Measurements from ENCODE around the gene RHEBL1.

Gene RHEBL1

DNA sequence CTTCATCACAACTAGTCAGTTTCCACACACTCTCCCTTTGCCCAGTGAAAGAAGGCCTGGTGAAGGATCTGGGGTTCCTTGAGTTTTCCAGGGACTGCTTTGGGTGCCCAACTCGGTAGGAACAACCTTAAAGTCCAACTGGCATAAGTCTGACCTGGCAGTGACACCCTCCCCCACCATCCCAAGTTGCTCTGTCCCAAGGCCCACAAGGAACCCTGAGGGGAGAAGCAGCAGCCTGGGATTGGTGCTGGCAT lies 10.8 kb downstream of the RHEBL1 start:
- Histone ChIP-seq H3K9ac (ENCODE audit: low read length) (peak overlapping the region; percentile 97), H3K4ac (ENCODE audit: low read depth, low read length) (no peak overlapping the region), H3K27me3 (ENCODE audit: insufficient read depth, low read length, poor library complexity) (no peaks in the 10 kb centered on the region), H3K36me3 (ENCODE audit: control insufficient read depth, insufficient read depth, low read length) (peaks cover 3% of the 10 kb centered on the region), H3K18ac (ENCODE audit: low read length) (no peak overlapping the region), H2BK5ac (ENCODE audit: low read length) (no peak overlapping the region), H3K79me1 (ENCODE audit: low read length) (peaks cover 22% of the 10 kb centered on the region), H3K4me2 (ENCODE audit: low read length) (peak overlapping the region; percentile 97), H3K4me3 (ENCODE audit: low read length) (peak overlapping the region; percentile 55), H2AK5ac (ENCODE audit: low read length) (no peak overlapping the region), H4K5ac (ENCODE audit: low read length) (no peak overlapping the region), H3K56ac (ENCODE audit: low read length) (peak overlapping the region; percentile 91), H3K27ac (ENCODE audit: low read depth, low read length) (no peak overlapping the region), H2BK120ac (ENCODE audit: low read depth, low read length) (no peak overlapping the region), H4K8ac (ENCODE audit: low read depth, low read length) (no peak overlapping the region), H3K4me1 (ENCODE audit: control insufficient read depth, low read depth, low read length) (peaks cover 10% of the 10 kb centered on the region), H2BK15ac (replicated peaks; ENCODE audit: low read depth) (no peak overlapping the region), H3K23ac (ENCODE audit: low read length) (peak overlapping the region; percentile 68), H3K79me2 (ENCODE audit: control insufficient read depth, insufficient read depth, low read length) (peaks cover 64% of the 10 kb centered on the region)
- no peak for DNase-seq
- WGBS (ENCODE audit: extremely low coverage, insufficient coverage, low lambda C conversion rate): no CpG with 5 or more reads among the region's 1 CpG

GRCh38 chr12:49058366-49059044 lies 11.3 kb downstream of the RHEBL1 start:
- H3K27ac ChIP-seq (ENCODE audit: low read depth, low read length): no peak overlapping the region
- H3K36me3 ChIP-seq (ENCODE audit: control insufficient read depth, insufficient read depth, low read length): peaks cover 6% of the 10 kb centered on the region
- no peak overlapping the region for H3K18ac ChIP-seq (ENCODE audit: low read length)
- H3K56ac ChIP-seq (ENCODE audit: low read length): peak overlapping the region; percentile 91
- no peak for DNase-seq
- peaks cover 10% of the 10 kb centered on the region for H3K4me1 ChIP-seq (ENCODE audit: control insufficient read depth, low read depth, low read length)
- no CpG with 5 or more reads among the region's 5 CpGs for WGBS (ENCODE audit: extremely low coverage, insufficient coverage, low lambda C conversion rate)
- H3K79me1 ChIP-seq (ENCODE audit: low read length): peaks cover 24% of the 10 kb centered on the region
- H3K79me2 ChIP-seq (ENCODE audit: control insufficient read depth, insufficient read depth, low read length): peaks cover 65% of the 10 kb centered on the region
- H2AK5ac ChIP-seq (ENCODE audit: low read length): no peak overlapping the region
- H3K23ac ChIP-seq (ENCODE audit: low read length): no peak overlapping the region
- H3K4ac ChIP-seq (ENCODE audit: low read depth, low read length): no peak overlapping the region
- H4K5ac ChIP-seq (ENCODE audit: low read length): no peak overlapping the region
- H4K8ac ChIP-seq (ENCODE audit: low read depth, low read length): no peak overlapping the region
- H2BK15ac ChIP-seq (replicated peaks; ENCODE audit: low read depth): no peak overlapping the region
- no peaks in the 10 kb centered on the region for H3K27me3 ChIP-seq (ENCODE audit: insufficient read depth, low read length, poor library complexity)
- H2BK120ac ChIP-seq (ENCODE audit: low read depth, low read length): no peak overlapping the region
- no peak overlapping the region for H2BK5ac ChIP-seq (ENCODE audit: low read length)
- peak overlapping the region; percentile 97 for H3K4me2 ChIP-seq (ENCODE audit: low read length)
- H3K4me3 ChIP-seq (ENCODE audit: low read length): peak overlapping the region; percentile 55
- H3K9ac ChIP-seq (ENCODE audit: low read length): peak overlapping the region; percentile 97

DNA sequence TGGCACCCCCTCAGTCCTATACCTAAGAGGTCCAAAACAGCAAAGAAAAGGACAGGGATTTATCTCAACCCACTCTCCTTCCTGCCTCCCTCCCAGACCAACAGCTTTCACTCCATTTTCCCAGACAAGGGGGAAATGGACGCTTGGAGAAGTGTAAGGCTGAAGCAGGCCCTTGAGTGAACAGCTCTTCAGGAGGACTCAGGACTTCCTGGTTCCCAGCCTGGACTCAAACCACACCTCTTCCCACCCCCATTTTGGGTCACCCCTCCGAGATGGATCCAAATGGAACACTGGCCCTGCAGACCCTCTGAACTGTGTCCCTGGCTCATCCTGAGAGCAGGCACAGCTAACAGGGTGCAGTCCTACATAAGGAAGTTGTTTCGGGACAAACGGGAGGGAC lies 11.9 kb downstream of the RHEBL1 start:
- H3K27ac ChIP-seq (ENCODE audit: low read depth, low read length): no peak overlapping the region
- no peak for DNase-seq
- H2BK120ac ChIP-seq (ENCODE audit: low read depth, low read length): no peak overlapping the region
- H2BK5ac ChIP-seq (ENCODE audit: low read length): no peak overlapping the region
- peaks cover 68% of the 10 kb centered on the region for H3K79me2 ChIP-seq (ENCODE audit: control insufficient read depth, insufficient read depth, low read length)
- H3K4me2 ChIP-seq (ENCODE audit: low read length): peak overlapping the region; percentile 97
- H3K18ac ChIP-seq (ENCODE audit: low read length): no peak overlapping the region
- peak overlapping the region; percentile 68 for H3K56ac ChIP-seq (ENCODE audit: low read length)
- H3K4me3 ChIP-seq (ENCODE audit: low read length): peak overlapping the region; percentile 17
- H4K5ac ChIP-seq (ENCODE audit: low read length): no peak overlapping the region
- H4K8ac ChIP-seq (ENCODE audit: low read depth, low read length): no peak overlapping the region
- peak overlapping the region; percentile 97 for H3K9ac ChIP-seq (ENCODE audit: low read length)
- peaks cover 11% of the 10 kb centered on the region for H3K36me3 ChIP-seq (ENCODE audit: control insufficient read depth, insufficient read depth, low read length)
- no peak overlapping the region for H3K4ac ChIP-seq (ENCODE audit: low read depth, low read length)
- H2BK15ac ChIP-seq (replicated peaks; ENCODE audit: low read depth): no peak overlapping the region
- H3K23ac ChIP-seq (ENCODE audit: low read length): no peak overlapping the region
- no CpG with 5 or more reads among the region's 4 CpGs for WGBS (ENCODE audit: extremely low coverage, insufficient coverage, low lambda C conversion rate)
- peaks cover 10% of the 10 kb centered on the region for H3K4me1 ChIP-seq (ENCODE audit: control insufficient read depth, low read depth, low read length)
- H3K79me1 ChIP-seq (ENCODE audit: low read length): peaks cover 30% of the 10 kb centered on the region
- no peak overlapping the region for H2AK5ac ChIP-seq (ENCODE audit: low read length)
- H3K27me3 ChIP-seq (ENCODE audit: insufficient read depth, low read length, poor library complexity): no peaks in the 10 kb centered on the region

DNA sequence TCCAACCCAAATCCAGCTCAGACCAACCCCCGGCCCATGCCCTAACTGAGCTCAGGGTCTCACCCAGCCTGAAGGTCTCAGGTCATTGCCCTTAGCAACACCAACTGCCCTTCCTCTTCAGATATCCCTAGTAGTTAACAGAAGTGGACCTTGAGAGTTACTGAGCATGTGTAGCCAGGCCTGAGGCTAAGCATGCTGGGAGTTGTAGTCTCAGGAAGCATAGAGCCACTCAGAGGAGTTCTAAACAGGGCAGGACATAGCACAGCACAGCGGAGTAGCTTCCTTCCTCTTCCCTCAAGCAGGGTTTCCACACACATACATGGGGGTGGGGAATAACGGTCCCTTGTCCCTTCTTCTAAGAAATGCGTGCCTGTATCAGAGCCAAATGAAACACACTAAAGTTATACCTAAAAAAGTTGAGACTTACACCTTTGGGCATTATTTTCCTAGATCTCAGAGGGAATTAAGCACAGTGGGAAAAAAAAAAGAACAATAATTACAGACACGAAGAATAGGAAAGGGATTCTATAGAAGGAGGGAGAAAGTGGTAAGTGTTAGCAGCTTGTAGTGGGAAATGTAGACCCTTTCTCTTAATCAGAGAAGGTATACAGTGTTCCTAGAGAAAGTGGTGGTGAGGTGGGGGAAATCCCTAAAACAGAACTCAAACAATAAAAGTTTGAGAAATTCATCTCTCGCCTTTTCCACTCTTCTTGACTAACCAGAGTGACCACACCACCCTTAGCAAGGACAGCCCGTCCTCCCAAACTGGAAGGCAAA lies 13.6 kb downstream of the RHEBL1 start:
- H4K8ac ChIP-seq (ENCODE audit: low read depth, low read length): no peak overlapping the region
- H3K79me1 ChIP-seq (ENCODE audit: low read length): peaks cover 33% of the 10 kb centered on the region
- DNase-seq: peak; percentile 88
- H3K4me1 ChIP-seq (ENCODE audit: control insufficient read depth, low read depth, low read length): peaks cover 8% of the 10 kb centered on the region
- peak overlapping the region; percentile 22 for H3K9ac ChIP-seq (ENCODE audit: low read length)
- H2AK5ac ChIP-seq (ENCODE audit: low read length): no peak overlapping the region
- no peak overlapping the region for H3K27ac ChIP-seq (ENCODE audit: low read depth, low read length)
- no peak overlapping the region for H2BK15ac ChIP-seq (replicated peaks; ENCODE audit: low read depth)
- H4K5ac ChIP-seq (ENCODE audit: low read length): no peak overlapping the region
- no peak overlapping the region for H3K4ac ChIP-seq (ENCODE audit: low read depth, low read length)
- no peak overlapping the region for H3K56ac ChIP-seq (ENCODE audit: low read length)
- no CpG with 5 or more reads among the region's 7 CpGs for WGBS (ENCODE audit: extremely low coverage, insufficient coverage, low lambda C conversion rate)
- H3K4me3 ChIP-seq (ENCODE audit: low read length): no peak overlapping the region
- peaks cover 68% of the 10 kb centered on the region for H3K79me2 ChIP-seq (ENCODE audit: control insufficient read depth, insufficient read depth, low read length)
- H2BK5ac ChIP-seq (ENCODE audit: low read length): no peak overlapping the region
- H3K23ac ChIP-seq (ENCODE audit: low read length): no peak overlapping the region
- no peak overlapping the region for H2BK120ac ChIP-seq (ENCODE audit: low read depth, low read length)
- H3K36me3 ChIP-seq (ENCODE audit: control insufficient read depth, insufficient read depth, low read length): peaks cover 19% of the 10 kb centered on the region
- no peak overlapping the region for H3K18ac ChIP-seq (ENCODE audit: low read length)
- no peak overlapping the region for H3K4me2 ChIP-seq (ENCODE audit: low read length)
- no peaks in the 10 kb centered on the region for H3K27me3 ChIP-seq (ENCODE audit: insufficient read depth, low read length, poor library complexity)

DNA sequence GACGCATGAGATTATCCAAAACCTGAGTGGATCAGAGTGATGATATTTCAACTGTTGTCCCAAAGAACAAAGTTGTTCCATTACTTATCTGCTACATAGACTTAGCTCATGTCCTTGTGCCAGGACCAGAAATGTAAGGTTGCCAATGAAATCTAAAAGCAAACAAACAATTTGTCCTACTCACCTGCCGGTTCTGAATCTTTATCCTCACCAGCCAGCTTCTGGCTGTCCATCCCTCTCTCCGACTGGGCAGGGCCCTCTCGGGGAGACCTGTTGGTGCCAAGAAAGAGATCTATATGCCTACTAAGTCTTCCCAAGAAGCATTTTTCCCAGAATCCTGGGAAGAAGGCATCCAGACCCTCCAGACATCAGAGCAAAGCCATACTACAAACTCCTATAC lies 14.7 kb downstream of the RHEBL1 start:
- Histone ChIP-seq H3K18ac (ENCODE audit: low read length) (no peak overlapping the region), H2BK120ac (ENCODE audit: low read depth, low read length) (no peak overlapping the region), H3K36me3 (ENCODE audit: control insufficient read depth, insufficient read depth, low read length) (peaks cover 27% of the 10 kb centered on the region), H3K79me2 (ENCODE audit: control insufficient read depth, insufficient read depth, low read length) (peaks cover 65% of the 10 kb centered on the region), H3K23ac (ENCODE audit: low read length) (no peak overlapping the region), H3K4me2 (ENCODE audit: low read length) (no peak overlapping the region), H3K9ac (ENCODE audit: low read length) (no peak overlapping the region), H3K79me1 (ENCODE audit: low read length) (peaks cover 34% of the 10 kb centered on the region), H4K8ac (ENCODE audit: low read depth, low read length) (no peak overlapping the region), H3K56ac (ENCODE audit: low read length) (no peak overlapping the region), H3K4me3 (ENCODE audit: low read length) (no peak overlapping the region), H3K27ac (ENCODE audit: low read depth, low read length) (no peak overlapping the region), H2AK5ac (ENCODE audit: low read length) (no peak overlapping the region), H2BK15ac (replicated peaks; ENCODE audit: low read depth) (no peak overlapping the region), H3K27me3 (ENCODE audit: insufficient read depth, low read length, poor library complexity) (no peaks in the 10 kb centered on the region), H2BK5ac (ENCODE audit: low read length) (no peak overlapping the region), H4K5ac (ENCODE audit: low read length) (no peak overlapping the region), H3K4me1 (ENCODE audit: control insufficient read depth, low read depth, low read length) (peaks cover 8% of the 10 kb centered on the region), H3K4ac (ENCODE audit: low read depth, low read length) (no peak overlapping the region)
- no peak for DNase-seq
- WGBS (ENCODE audit: extremely low coverage, insufficient coverage, low lambda C conversion rate): no CpG with 5 or more reads among the region's 4 CpGs
